GM20431 (cell line): ENCODE measurements around the gene BRD3.
"Not testable (repeated sequence)": the region's sequence is repeated elsewhere in the genome, so short reads cannot be mapped to it uniquely, and the experiment has no call there.

Experiments
- in situ Hi-C: fragments of 300-500 bp; cut with MseI, MboI; formaldehyde crosslinking; loops from one replicate; pipeline ENCODE4 v1.15.0; 2020; ENCODE audit warnings: low sequenced_read_pairs; ENCODE audit not compliant: unreplicated experiment

The BRD3 gene

GRCh38 chr9:133996531-133997520, 71.0 kb downstream of the BRD3 start:
- in situ Hi-C loops: no loop called here

- in situ Hi-C loops: no loop called here
Observed at GRCh38 chr9:133995012-133995896, 72.6 kb downstream of the BRD3 start.

GRCh38 chr9:133994353-133995011, 73.3 kb downstream of the BRD3 start:
- in situ Hi-C loops: loop anchor here (5.0 kb wide), 1 partner anchor 202 kb away; no protein-coding TSS in a partner anchor

GRCh38 chr9:133993635-133994253, 74.1 kb downstream of the BRD3 start:
- in situ Hi-C loops: loop anchor here (5.0 kb wide), 1 partner anchor 201 kb away; no protein-coding TSS in a partner anchor

- in situ Hi-C loops: loop anchor here (5.0 kb wide), 1 partner anchor 201 kb away; no protein-coding TSS in a partner anchor
Observed at GRCh38 chr9:133992780-133993634, 74.8 kb downstream of the BRD3 start.

- in situ Hi-C loops: loop anchor here (5.0 kb wide), 1 partner anchor 200 kb away; no protein-coding TSS in a partner anchor
Observed at GRCh38 chr9:133991964-133992779, 75.7 kb downstream of the BRD3 start, which contains the start of gene VAV2. Gene VAV2, minus strand, starts transcription at chr9:133992324. Its CDS starts 46 bp downstream, at chr9:133992278.

- in situ Hi-C loops: loop anchor here (5.0 kb wide), 1 partner anchor 199 kb away; no protein-coding TSS in a partner anchor
Observed at GRCh38 chr9:133991214-133991921, 76.5 kb downstream of the BRD3 start.

GRCh38 chr9:133990366-133991213, 77.2 kb downstream of the BRD3 start:
- in situ Hi-C loops: loop anchor here (5.0 kb wide), 1 partner anchor 198 kb away; no protein-coding TSS in a partner anchor

- in situ Hi-C loops: loop anchor here (5.0 kb wide), 1 partner anchor 197 kb away; no protein-coding TSS in a partner anchor
Observed at GRCh38 chr9:133989625-133990365, 78.0 kb downstream of the BRD3 start.

GRCh38 chr9:133988771-133989170, 79.1 kb downstream of the BRD3 start:
- in situ Hi-C loops: not testable (repeated sequence)

GRCh38 chr9:133987946-133988665, 79.7 kb downstream of the BRD3 start:
- in situ Hi-C loops: no loop called here

GRCh38 chr9:133987446-133987788, 80.4 kb downstream of the BRD3 start:
- in situ Hi-C loops: no loop called here

GRCh38 chr9:133986774-133987445, 80.9 kb downstream of the BRD3 start:
- in situ Hi-C loops: no loop called here

GRCh38 chr9:133986061-133986460, 81.8 kb downstream of the BRD3 start:
- in situ Hi-C loops: no loop called here
